HG02981 (cell line): ENCODE data around the gene WDR31.

Experiments used
- ATAC-seq: cut with Tn5 transposase; IDR thresholded peaks from one replicate; pipeline ENCODE4 v1.9.1; 2021; ENCODE audit warnings: mild to moderate bottlenecking, moderate library complexity; ENCODE audit not compliant: unreplicated experiment

Gene WDR31

GRCh38 chr9:113341712-113342410 lies 1.8 kb upstream of the WDR31 start:
- ATAC-seq, result no peak

- ATAC-seq, result no peak
These were observed 2.4 kb downstream of the WDR31 start for GRCh38 chr9:113337714-113338113.

- ATAC-seq, result no peak
These were observed 8.3 kb downstream of the WDR31 start for GRCh38 chr9:113331780-113332179.

GRCh38 chr9:113328045-113328782 lies 11.9 kb downstream of the WDR31 start:
- no peak for ATAC-seq

- no peak for ATAC-seq
These were observed 13.8 kb downstream of the WDR31 start for GRCh38 chr9:113326230-113326629.

- ATAC-seq, result no peak
These were observed 17.4 kb downstream of the WDR31 start for GRCh38 chr9:113322671-113323070.

GRCh38 chr9:113320051-113320450 lies 20.0 kb downstream of the WDR31 start:
- no peak for ATAC-seq

GRCh38 chr9:113319054-113319453 lies 21.0 kb downstream of the WDR31 start:
- no peak for ATAC-seq

GRCh38 chr9:113317777-113318176 lies 22.3 kb downstream of the WDR31 start:
- ATAC-seq, result no peak

- ATAC-seq, result no peak
These were observed 24.0 kb downstream of the WDR31 start for GRCh38 chr9:113316030-113316429.

- no peak for ATAC-seq
These were observed 24.8 kb downstream of the WDR31 start for GRCh38 chr9:113315231-113315630.

GRCh38 chr9:113313261-113313660 lies 26.8 kb downstream of the WDR31 start:
- ATAC-seq, result no peak

- no peak for ATAC-seq
These were observed 28.1 kb downstream of the WDR31 start for GRCh38 chr9:113311961-113312360.

GRCh38 chr9:113310538-113310937 lies 29.5 kb downstream of the WDR31 start:
- ATAC-seq, result no peak

GRCh38 chr9:113309204-113309813 lies 30.8 kb downstream of the WDR31 start:
- ATAC-seq, result no peak

GRCh38 chr9:113307396-113307975 lies 32.6 kb downstream of the WDR31 start:
- no peak for ATAC-seq

- no peak for ATAC-seq
These were observed 33.5 kb downstream of the WDR31 start for GRCh38 chr9:113306566-113306965.

GRCh38 chr9:113302792-113303418 lies 37.2 kb downstream of the WDR31 start, which contains the start of gene RNF183:
TSS of gene RNF183 (minus strand) at chr9:113303376. CDS start at chr9:113298184, 5,192 bp downstream.
- ATAC-seq, result no peak

- no peak for ATAC-seq
These were observed 38.5 kb downstream of the WDR31 start for GRCh38 chr9:113301548-113301947.

- ATAC-seq, result no peak
These were observed 40.2 kb downstream of the WDR31 start for GRCh38 chr9:113299800-113300292.
